GM23248 (cell line): Measurements from ENCODE around the gene ARMC3. TPM values are rescaled to one million over a fixed set of nuclear protein-coding genes. Genes with fewer than 3 reads are reported as not detected.
"Not testable (repeated sequence)": the region's sequence is repeated elsewhere in the genome, so short reads cannot be mapped to it uniquely, and the experiment has no call there.

Experiments
- DNase-seq: peaks from one replicate; pipeline ENCODE4 v3.0.0-alpha.2; 2015
- H2AFZ ChIP-seq: fragments of 200-600 bp; sonication (generic); 2 replicates; pipeline ENCODE4 v1.6.1; 2016; ENCODE audit warnings: antibody characterized with exemption
- H3F3A ChIP-seq: fragments of 200-600 bp; sonication (generic); 2 replicates; pipeline ENCODE4 v1.6.1; 2016; ENCODE audit warnings: mild to moderate bottlenecking, antibody characterized with exemption, mixed run types; ENCODE audit not compliant: insufficient read depth
- H3K27ac ChIP-seq: fragments of 200-600 bp; sonication (generic); 2 replicates; pipeline ENCODE4 v1.5.1; 2016; ENCODE audit warnings: mild to moderate bottlenecking
- H3K27me3 ChIP-seq: fragments of 200-600 bp; sonication (generic); replicated peaks from 2 replicates; pipeline ENCODE4 v1.6.1; 2016; ENCODE audit warnings: mild to moderate bottlenecking; ENCODE audit not compliant: insufficient read depth
- H3K36me3 ChIP-seq: fragments of 200-600 bp; sonication (generic); 2 replicates; pipeline ENCODE4 v1.6.1; 2016; ENCODE audit warnings: low read depth, mild to moderate bottlenecking
- H3K4me1 ChIP-seq: fragments of 200-600 bp; sonication (generic); 2 replicates; pipeline ENCODE4 v1.6.1; 2016; ENCODE audit warnings: mild to moderate bottlenecking; ENCODE audit not compliant: insufficient read depth
- H3K4me2 ChIP-seq: fragments of 200-600 bp; sonication (generic); one replicate; pipeline ENCODE4 v1.6.1; 2016; ENCODE audit warnings: mild to moderate bottlenecking; ENCODE audit not compliant: unreplicated experiment
- H3K4me3 ChIP-seq: fragments of 200-600 bp; sonication (generic); 2 replicates; pipeline ENCODE4 v1.5.1; 2016; ENCODE audit warnings: mild to moderate bottlenecking
- H3K79me2 ChIP-seq: fragments of 200-600 bp; sonication (generic); 2 replicates; pipeline ENCODE4 v1.6.1; 2016; ENCODE audit warnings: mild to moderate bottlenecking; ENCODE audit not compliant: insufficient read depth
- H3K9ac ChIP-seq: fragments of 200-600 bp; sonication (generic); 2 replicates; pipeline ENCODE4 v1.6.1; 2016; ENCODE audit warnings: mild to moderate bottlenecking
- H3K9me2 ChIP-seq: fragments of 200-600 bp; sonication (generic); 2 replicates; pipeline ENCODE4 v1.6.1; 2016; ENCODE audit warnings: mixed run types, mild to moderate bottlenecking, moderate library complexity; ENCODE audit not compliant: insufficient read depth
- H3K9me3 ChIP-seq: fragments of 200-600 bp; sonication (generic); one replicate; pipeline ENCODE4 v1.6.1; 2017; ENCODE audit warnings: low read depth
- H4K20me1 ChIP-seq: fragments of 200-600 bp; sonication (generic); 2 replicates; pipeline ENCODE4 v1.6.0; 2016; ENCODE audit not compliant: insufficient read depth
- EZH2 ChIP-seq: fragments of 200-600 bp; sonication (generic); IDR thresholded peaks from 2 replicates; pipeline ENCODE4 v1.6.1; 2018; ENCODE audit warnings: antibody characterized with exemption, mild to moderate bottlenecking; ENCODE audit not compliant: insufficient read depth, poor library complexity, severe bottlenecking
- EZH2phosphoT487 ChIP-seq: fragments of 200-600 bp; sonication (generic); IDR thresholded peaks from 2 replicates; pipeline ENCODE4 v1.6.1; 2018; ENCODE audit warnings: antibody characterized with exemption, moderate library complexity, mild to moderate bottlenecking, low read depth; ENCODE audit not compliant: insufficient read depth
- WGBS, 2 experiments: methylation state at CpG; one replicate each; pipeline ENCODE4 v1.1.6; 2015 to 2017; ENCODE audit warnings: low lambda C conversion rate in 2 of 2, low coverage in 1 of 2; ENCODE audit errors: missing lambda C conversion rate in 2 of 2; 5-methylcytosine and 5-hydroxymethylcytosine counted together
- in situ Hi-C: fragments of 300-500 bp; cut with MboI; formaldehyde crosslinking; loops from 2 replicates; pipeline ENCODE4 v1.15.0; 2020
- polyA plus RNA-seq: library from polyadenylated mRNA; unstranded; fragments of >200 nt; fragmentation: Nextera tagmentation; extraction: Ambion mirVana; gene quantifications from 2 replicates; pipeline ENCODE4 v1.2.1, GENCODE V29; 2016
- total RNA-seq: library from RNA; depleted of rRNA; stranded (reverse); fragments of >200 nt; shearing (Covaris generic); gene quantifications from 2 replicates; pipeline ENCODE4 v1.2.3, GENCODE V29; 2014

ARMC3 gene
- total and polyA plus RNA-seq, 2 experiments from 2014 or later: not detected

- no peak overlapping the region for H2AFZ ChIP-seq
- DNase-seq: no peak
- TF ChIP-seq EZH2: no peak
- no peak for TF ChIP-seq EZH2phosphoT487
- no peaks in the 10 kb centered on the region for H3K79me2 ChIP-seq
- H3K9me3 ChIP-seq: no peaks in the 10 kb centered on the region
- no peaks in the 10 kb centered on the region for H3F3A ChIP-seq
- H3K4me3 ChIP-seq: no peak overlapping the region
- no peak overlapping the region for H3K4me2 ChIP-seq
- no peak overlapping the region for H3K9ac ChIP-seq
- in situ Hi-C loops: no loop called here
- no peaks in the 10 kb centered on the region for H3K4me1 ChIP-seq
- peaks cover 17% of the 10 kb centered on the region for H3K27me3 ChIP-seq
- H3K9me2 ChIP-seq: no peaks in the 10 kb centered on the region
- H4K20me1 ChIP-seq: no peaks in the 10 kb centered on the region
- no peaks in the 10 kb centered on the region for H3K36me3 ChIP-seq
- WGBS, 2 experiments: 85 to 93% methylated on average over 1 of the region's 1 CpG
- no peak overlapping the region for H3K27ac ChIP-seq
Observed at GRCh38 chr10:22925088-22925487, 2.8 kb upstream of the ARMC3 start.

DNA sequence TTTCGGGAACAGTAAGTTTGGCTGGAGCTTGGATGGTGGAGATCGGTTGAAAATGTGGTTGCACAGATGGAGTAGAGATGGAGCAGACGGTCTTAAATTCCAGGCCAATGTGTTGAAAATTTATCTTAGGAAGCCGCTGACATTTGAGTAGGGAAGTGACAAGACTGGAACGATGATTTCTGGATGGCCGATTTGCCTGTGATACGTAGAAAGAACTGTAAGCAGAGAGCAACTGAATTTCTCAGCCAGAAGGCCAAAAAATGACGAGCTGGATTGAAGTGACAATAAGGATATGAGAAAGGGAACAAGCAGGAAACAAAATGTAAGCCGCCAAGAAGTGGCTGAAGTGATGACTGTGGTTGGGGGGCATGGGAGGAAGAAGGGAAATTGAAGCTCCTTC lies 687 bp upstream of the ARMC3 start:
- in situ Hi-C loops: no loop called here
- H3K4me1 ChIP-seq: peaks cover 11% of the 10 kb centered on the region
- H3K27me3 ChIP-seq: peaks cover 17% of the 10 kb centered on the region
- H3K9ac ChIP-seq: no peak overlapping the region
- H3K79me2 ChIP-seq: no peaks in the 10 kb centered on the region
- no peaks in the 10 kb centered on the region for H3K9me3 ChIP-seq
- TF ChIP-seq EZH2 (no peak), EZH2phosphoT487 (no peak)
- no peak for DNase-seq
- no peaks in the 10 kb centered on the region for H3K9me2 ChIP-seq
- peaks cover 10% of the 10 kb centered on the region for H3F3A ChIP-seq
- H3K27ac ChIP-seq: no peak overlapping the region
- no peaks in the 10 kb centered on the region for H3K36me3 ChIP-seq
- WGBS, 2 experiments: 35 to 38% methylated on average over 9 of the region's 9 CpGs
- peak overlapping the region; percentile 93 for H2AFZ ChIP-seq
- H4K20me1 ChIP-seq: no peaks in the 10 kb centered on the region
- peak overlapping the region; percentile 73 for H3K4me3 ChIP-seq
- H3K4me2 ChIP-seq: peak overlapping the region; percentile 87

GRCh38 chr10:22929053-22929452 lies 1.2 kb downstream of the ARMC3 start:
- Histone ChIP-seq H3K4me1 (peaks cover 19% of the 10 kb centered on the region), H3K27me3 (peaks cover 17% of the 10 kb centered on the region), H3F3A (peaks cover 13% of the 10 kb centered on the region)
- H3K9ac ChIP-seq, H3K4me2 ChIP-seq, H4K20me1 ChIP-seq, H3K4me3 ChIP-seq, H3K36me3 ChIP-seq, H3K79me2 ChIP-seq, H3K9me2 ChIP-seq, H3K9me3 ChIP-seq, in situ Hi-C loops, DNase-seq, H2AFZ ChIP-seq, H3K27ac ChIP-seq: not testable (repeated sequence)
- 85 to 93% methylated on average over 4 of the region's 4 CpGs for WGBS, 2 experiments

GRCh38 chr10:22931948-22932347 lies 4.1 kb downstream of the ARMC3 start:
- Histone ChIP-seq H3K9ac (no peak overlapping the region), H3K4me1 (peaks cover 19% of the 10 kb centered on the region), H3K4me2 (peak overlapping the region; percentile 16), H4K20me1 (no peaks in the 10 kb centered on the region), H3K27me3 (peaks cover 12% of the 10 kb centered on the region), H3K27ac (no peak overlapping the region), H3K9me2 (no peaks in the 10 kb centered on the region), H3K36me3 (no peaks in the 10 kb centered on the region), H3K4me3 (no peak overlapping the region), H3F3A (peaks cover 13% of the 10 kb centered on the region), H3K79me2 (no peaks in the 10 kb centered on the region), H2AFZ (no peak overlapping the region), H3K9me3 (no peaks in the 10 kb centered on the region)
- in situ Hi-C loops: no loop called here
- TF ChIP-seq EZH2phosphoT487 (no peak), EZH2 (no peak)
- peak; percentile 73 for DNase-seq
- 4 to 8% methylated on average over 2 of the region's 2 CpGs for WGBS, 2 experiments
